ENCODE measurements around the gene VSIG10. TPM values are rescaled to one million over a fixed set of nuclear protein-coding genes. Genes with fewer than 3 reads are reported as not detected.
A peak's percentile ranks its signal among the peaks of the same experiment; 100 is the strongest.

Gene VSIG10
- total and polyA plus RNA-seq, 2 of the 4 experiments (the other 2 are of a cell fraction): 5.9 to 10.0 TPM

- Histone ChIP-seq H3K36me3 (ENCODE audit: control insufficient read depth, insufficient read depth, low read length) (no peaks in the 10 kb centered on the region), H2BK15ac (ENCODE audit: low read depth, low read length) (no peak overlapping the region), H3K9ac (ENCODE audit: low read depth, low read length) (no peak overlapping the region), H2AFZ (replicated peaks; ENCODE audit: low read length, poor library complexity) (peak overlapping the region; percentile 1), H3K79me1 (ENCODE audit: low read depth in 1 of 2, low read length in 2 of 2) (peaks cover 0 to 16% of the 10 kb centered on the region in 2 experiments; a peak in 1 of 4 replicates), H3K27me3 (ENCODE audit: control insufficient read depth, insufficient read depth, low read length) (no peaks in the 10 kb centered on the region), H3K4me1 (ENCODE audit: control insufficient read depth, insufficient read depth, low read length) (0 out of 2 replicates have a peak, but pooled peaks cover 2% of the 10 kb centered on the region), H3K14ac (replicated peaks; ENCODE audit: low read depth, low read length) (no peak overlapping the region), H3K4me3 (ENCODE audit: insufficient read depth, low read depth, low read length) (no peak overlapping the region; the same call in 1 of the 2 replicates), H3K56ac (ENCODE audit: extremely low read depth, insufficient read depth, low read length) (no peak overlapping the region), H4K8ac (ENCODE audit: low read depth in 2 of 2, low read length in 2 of 2) (no peak overlapping the region), H4K5ac (ENCODE audit: low read depth, low read length) (no peak overlapping the region), H3K27ac (ENCODE audit: insufficient read depth, low read length) (no peak overlapping the region), H3K18ac (ENCODE audit: low read depth, low read length) (no peak overlapping the region), H2BK120ac (ENCODE audit: low read depth, low read length) (no peak overlapping the region), H2AK9ac (replicated peaks; ENCODE audit: low read depth, low read length, poor library complexity) (no peak overlapping the region), H3K4ac (ENCODE audit: low read depth, low read length) (no peak overlapping the region), H4K20me1 (ENCODE audit: insufficient read depth, low read length) (no peaks in the 10 kb centered on the region; the same call in 1 of the 2 replicates), H2BK20ac (ENCODE audit: low read depth, low read length) (no peak overlapping the region), H3K23ac (ENCODE audit: low read depth, low read length) (peak overlapping the region; percentile 31; the same call in 1 of the 2 replicates), H2AK5ac (ENCODE audit: low read depth, low read length) (no peak overlapping the region), H3K4me2 (ENCODE audit: low read depth, low read length) (no peak overlapping the region; the same call in 1 of the 2 replicates), H3K9me1 (ENCODE audit: insufficient read depth, low read length) (no peaks in the 10 kb centered on the region), H2BK5ac (ENCODE audit: low read depth, low read length, poor library complexity, severe bottlenecking) (no peak overlapping the region), H4K91ac (ENCODE audit: insufficient read depth, low read depth, low read length) (no peak overlapping the region), H3K9me3 (ENCODE audit: control insufficient read depth, insufficient read depth, low read length) (no peaks in the 10 kb centered on the region)
- ATAC-seq (ENCODE audit: low read depth): no peak
- POLR2A ChIA-PET (ENCODE audit: unreplicated experiment): no interaction called here
- no TSS peak for BruUV-seq (replicated peaks)
- no CpG with 5 or more reads among the region's 5 CpGs for WGBS, 2 experiments (ENCODE audit: extremely low coverage in 2 of 2, insufficient read length in 1 of 2)
- TF ChIP-seq FOS (IDR thresholded peaks at IDR 0.05; ENCODE audit: low read depth, low read length) (no peak), USF2 (IDR thresholded peaks at IDR 0.05; ENCODE audit: low read depth, low read length) (no peak), MXI1 (IDR thresholded peaks at IDR 0.05; ENCODE audit: borderline replicate concordance, low read depth, low read length) (no peak), CEBPB (IDR thresholded peaks at IDR 0.05; ENCODE audit: low read depth, low read length) (no peak), CHD1 (IDR thresholded peaks at IDR 0.05; ENCODE audit: low read depth, low read length) (no peak), MAZ (IDR thresholded peaks at IDR 0.05; ENCODE audit: borderline replicate concordance, low read depth, low read length) (no peak), BHLHE40 (IDR thresholded peaks at IDR 0.05; ENCODE audit: low read depth, low read length) (no peak), NFE2L2 (IDR thresholded peaks at IDR 0.05; ENCODE audit: low read depth, low read length) (no peak), RAD21 (IDR thresholded peaks at IDR 0.05; ENCODE audit: low read length) (no peak), RCOR1 (IDR thresholded peaks at IDR 0.05; ENCODE audit: insufficient replicate concordance, low read length) (no peak), MAFK (IDR thresholded peaks at IDR 0.05; ENCODE audit: low read depth, low read length) (no peak), ELK1 (IDR thresholded peaks at IDR 0.05; ENCODE audit: borderline replicate concordance, low read depth, low read length) (no peak), RFX5 (IDR thresholded peaks at IDR 0.05; ENCODE audit: low read depth, low read length) (no peak), CTCF (conservative IDR thresholded peaks at IDR 0.05; ENCODE audit: low read depth, low read length) (no peak), POLR2A (IDR thresholded peaks at IDR 0.05; ENCODE audit: low read depth, low read length) (no peak), SMC3 (IDR thresholded peaks at IDR 0.05; ENCODE audit: low read depth, low read length) (no peak)
- DNase-seq: no peak
- dilution Hi-C loops (cut with HindIII; ENCODE audit: low sequenced_read_pairs, unreplicated experiment): no loop called here
- in situ Hi-C loops (cut with MboI; ENCODE audit: low sequenced_read_pairs): no loop called here
- CTCF ChIA-PET: no interaction called here
- intact Hi-C loops (cut with micrococcal nuclease): loop anchor here (5.0 kb wide), 1 partner anchor 225 kb away; no protein-coding TSS in a partner anchor
Measured at GRCh38 chr12:118102609-118103008, 1.2 kb downstream of the VSIG10 start.

All from IMR-90 (cell line).